Measurements from ENCODE around the gene SLX9.
"Not testable (repeated sequence)": the region's sequence is repeated elsewhere in the genome, so short reads cannot be mapped to it uniquely, and the experiment has no call there.

Gene SLX9

GRCh38 chr21:44973598-44973997, 33.8 kb downstream of the SLX9 start:
- H3K4me3 ChIP-seq (ENCODE audit: low read depth, low read length) = no peak overlapping the region
- no peaks in the 10 kb centered on the region for H3K27me3 ChIP-seq
- no peak for TF ChIP-seq CTCF (IDR thresholded peaks at IDR 0.05; ENCODE audit: low read depth, low read length)
- no peaks in the 10 kb centered on the region for H3K4me1 ChIP-seq
- peaks cover 56% of the 10 kb centered on the region for H3K36me3 ChIP-seq
- DNase-seq = no peak
- H3K9me3 ChIP-seq = no peaks in the 10 kb centered on the region

GRCh38 chr21:44974676-44975075, 34.8 kb downstream of the SLX9 start:
- no peak for DNase-seq
- Histone ChIP-seq H3K9me3 (no peaks in the 10 kb centered on the region), H3K4me3 (ENCODE audit: low read depth, low read length) (no peak overlapping the region), H3K36me3 (peaks cover 52% of the 10 kb centered on the region), H3K27me3 (no peaks in the 10 kb centered on the region), H3K4me1 (no peaks in the 10 kb centered on the region)
- TF ChIP-seq CTCF (IDR thresholded peaks at IDR 0.05; ENCODE audit: low read depth, low read length) = no peak

GRCh38 chr21:44975720-44976555, 36.1 kb downstream of the SLX9 start:
- no peak for TF ChIP-seq CTCF (IDR thresholded peaks at IDR 0.05; ENCODE audit: low read depth, low read length)
- Histone ChIP-seq H3K36me3 (peaks cover 40% of the 10 kb centered on the region), H3K9me3 (no peaks in the 10 kb centered on the region), H3K27me3 (no peaks in the 10 kb centered on the region), H3K4me3 (ENCODE audit: low read depth, low read length) (no peak overlapping the region), H3K4me1 (peaks cover 12% of the 10 kb centered on the region)
- DNase-seq = no peak

DNA sequence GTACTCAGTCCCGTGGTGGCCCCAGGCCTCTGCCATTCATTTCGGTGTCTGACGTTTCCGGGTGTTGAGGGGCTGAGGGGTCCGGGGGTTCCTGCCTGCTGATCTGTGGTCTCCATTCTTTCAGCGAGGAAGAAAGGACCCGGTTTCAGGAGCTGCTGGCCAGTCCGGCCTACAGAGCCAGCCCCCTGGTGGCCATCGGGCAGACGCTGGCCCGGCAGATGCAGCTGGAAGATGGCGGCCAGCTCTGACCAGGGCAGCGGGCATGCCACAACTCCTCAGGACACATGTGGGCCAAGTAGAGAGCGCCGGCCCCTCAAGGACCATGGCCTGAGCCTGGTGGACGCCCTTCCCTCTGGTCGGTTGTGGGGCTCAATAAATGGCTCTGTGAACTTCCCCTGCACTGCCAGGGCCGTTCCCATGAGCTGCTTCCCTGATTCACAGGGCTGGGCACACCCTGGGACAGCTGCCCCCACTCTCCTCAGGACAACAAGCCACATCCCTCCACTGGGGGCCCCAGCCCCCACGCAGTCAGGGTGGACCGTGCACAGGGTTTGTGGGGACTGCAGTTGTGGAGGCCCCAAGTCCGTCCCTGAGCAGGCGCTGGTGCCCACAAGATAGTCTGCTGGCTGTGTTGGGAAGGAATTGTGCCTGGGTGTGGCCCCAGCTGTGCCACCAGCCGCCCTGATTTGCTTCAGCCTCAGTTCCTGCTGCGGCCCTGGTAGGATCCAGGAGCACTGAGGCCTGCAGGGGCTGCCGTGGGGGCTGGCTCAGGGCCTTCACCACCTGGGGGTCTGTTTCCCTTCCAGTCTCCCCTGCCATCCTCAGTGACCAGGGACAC, 36.9 kb downstream of the SLX9 start:
- H3K4me1 ChIP-seq = peaks cover 14% of the 10 kb centered on the region
- H3K9me3 ChIP-seq; DNase-seq; H3K4me3 ChIP-seq (ENCODE audit: low read depth, low read length); H3K27me3 ChIP-seq: not testable (repeated sequence)
- peaks cover 38% of the 10 kb centered on the region for H3K36me3 ChIP-seq

GRCh38 chr21:44977616-44978340, 37.9 kb downstream of the SLX9 start:
- Histone ChIP-seq H3K27me3 (no peaks in the 10 kb centered on the region), H3K9me3 (no peaks in the 10 kb centered on the region), H3K4me3 (ENCODE audit: low read depth, low read length) (no peak overlapping the region), H3K36me3 (peaks cover 32% of the 10 kb centered on the region), H3K4me1 (peaks cover 19% of the 10 kb centered on the region)
- DNase-seq = no peak
- TF ChIP-seq CTCF (IDR thresholded peaks at IDR 0.05; ENCODE audit: low read depth, low read length) = no peak
